Measurements from ENCODE around the gene AGPAT2.

DNA sequence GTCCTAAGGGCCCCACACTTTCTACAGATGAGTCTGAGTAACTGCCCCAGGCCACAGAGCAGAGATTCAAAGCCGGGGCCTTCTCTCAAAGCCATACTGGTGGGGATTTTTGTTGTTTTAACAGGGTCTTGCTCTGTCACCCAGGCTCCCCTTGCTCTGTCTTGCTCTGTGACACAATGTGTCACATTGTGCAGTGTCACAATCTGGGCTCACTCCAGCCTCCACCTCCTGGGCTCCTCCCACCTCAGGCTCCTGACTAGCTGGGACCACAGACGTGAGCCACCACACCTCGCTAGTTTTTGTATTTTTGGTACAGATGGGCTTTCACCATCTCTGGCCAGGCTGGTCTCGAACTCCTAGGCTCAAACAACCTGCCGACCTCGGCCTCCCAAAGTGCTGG lies 8.6 kb downstream of the AGPAT2 start:
- TF ChIP-seq EZH2 (IDR thresholded peaks at IDR 0.05; ENCODE audit: insufficient read depth, low read length) = no peak
- TF ChIP-seq, protein P1, sequence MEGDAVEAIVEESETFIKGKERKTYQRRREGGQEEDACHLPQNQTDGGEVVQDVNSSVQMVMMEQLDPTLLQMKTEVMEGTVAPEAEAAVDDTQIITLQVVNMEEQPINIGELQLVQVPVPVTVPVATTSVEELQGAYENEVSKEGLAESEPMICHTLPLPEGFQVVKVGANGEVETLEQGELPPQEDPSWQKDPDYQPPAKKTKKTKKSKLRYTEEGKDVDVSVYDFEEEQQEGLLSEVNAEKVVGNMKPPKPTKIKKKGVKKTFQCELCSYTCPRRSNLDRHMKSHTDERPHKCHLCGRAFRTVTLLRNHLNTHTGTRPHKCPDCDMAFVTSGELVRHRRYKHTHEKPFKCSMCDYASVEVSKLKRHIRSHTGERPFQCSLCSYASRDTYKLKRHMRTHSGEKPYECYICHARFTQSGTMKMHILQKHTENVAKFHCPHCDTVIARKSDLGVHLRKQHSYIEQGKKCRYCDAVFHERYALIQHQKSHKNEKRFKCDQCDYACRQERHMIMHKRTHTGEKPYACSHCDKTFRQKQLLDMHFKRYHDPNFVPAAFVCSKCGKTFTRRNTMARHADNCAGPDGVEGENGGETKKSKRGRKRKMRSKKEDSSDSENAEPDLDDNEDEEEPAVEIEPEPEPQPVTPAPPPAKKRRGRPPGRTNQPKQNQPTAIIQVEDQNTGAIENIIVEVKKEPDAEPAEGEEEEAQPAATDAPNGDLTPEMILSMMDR (IDR thresholded peaks at IDR 0.05; ENCODE audit: insufficient read depth, low read depth, low read length) = no peak
